Measurements from ENCODE around the gene LBX1.

Gene LBX1

DNA sequence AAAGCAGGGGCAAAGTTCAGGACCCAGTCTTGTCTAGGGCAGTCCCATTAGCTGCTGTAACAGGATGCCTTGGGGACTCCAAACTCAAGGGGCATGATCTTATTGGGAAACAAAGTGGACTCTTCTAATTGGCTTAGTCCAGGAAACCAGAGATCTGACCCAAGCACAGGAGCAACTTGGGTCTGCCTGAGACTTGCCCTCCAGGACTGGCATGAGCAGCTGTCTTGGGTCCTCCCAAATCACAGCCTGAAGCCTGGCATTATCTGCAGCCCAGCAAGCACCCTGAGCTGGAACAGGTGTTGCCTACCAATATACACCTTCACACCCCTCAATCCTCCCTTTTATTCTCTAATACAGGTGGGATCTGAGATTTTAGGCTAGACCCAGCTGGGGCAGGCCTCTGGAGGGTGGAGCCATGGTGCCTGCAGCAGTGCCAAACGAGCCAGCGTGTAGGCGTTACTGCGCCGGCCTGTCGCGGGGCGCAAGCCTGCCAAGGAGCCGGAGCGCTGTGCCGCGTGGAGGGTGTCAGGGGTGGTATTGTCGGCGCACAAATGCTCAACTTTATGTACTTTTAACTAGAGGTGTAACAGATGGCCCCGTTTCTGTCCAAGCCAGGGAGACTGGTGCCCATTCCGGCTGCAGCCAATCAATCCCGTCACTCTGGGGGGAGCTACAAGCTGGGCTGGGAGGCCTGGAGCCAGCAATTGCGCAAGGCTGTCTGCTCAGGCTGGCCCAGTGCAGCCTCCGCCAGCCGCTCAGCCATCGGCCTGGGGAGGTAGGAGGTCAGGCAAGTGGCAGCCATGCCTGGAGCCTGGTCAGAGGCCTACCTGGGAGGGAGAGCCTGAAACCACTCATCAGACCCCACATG lies 12.8 kb upstream of the LBX1 start:
- DNase-seq (ENCODE audit: low read depth), result no peak

GRCh38 chr10:101238732-101239105 lies 9.5 kb upstream of the LBX1 start:
- no peak for DNase-seq (ENCODE audit: low read depth)

GRCh38 chr10:101237982-101238731 lies 8.9 kb upstream of the LBX1 start:
- no peak for DNase-seq (ENCODE audit: low read depth)

DNA sequence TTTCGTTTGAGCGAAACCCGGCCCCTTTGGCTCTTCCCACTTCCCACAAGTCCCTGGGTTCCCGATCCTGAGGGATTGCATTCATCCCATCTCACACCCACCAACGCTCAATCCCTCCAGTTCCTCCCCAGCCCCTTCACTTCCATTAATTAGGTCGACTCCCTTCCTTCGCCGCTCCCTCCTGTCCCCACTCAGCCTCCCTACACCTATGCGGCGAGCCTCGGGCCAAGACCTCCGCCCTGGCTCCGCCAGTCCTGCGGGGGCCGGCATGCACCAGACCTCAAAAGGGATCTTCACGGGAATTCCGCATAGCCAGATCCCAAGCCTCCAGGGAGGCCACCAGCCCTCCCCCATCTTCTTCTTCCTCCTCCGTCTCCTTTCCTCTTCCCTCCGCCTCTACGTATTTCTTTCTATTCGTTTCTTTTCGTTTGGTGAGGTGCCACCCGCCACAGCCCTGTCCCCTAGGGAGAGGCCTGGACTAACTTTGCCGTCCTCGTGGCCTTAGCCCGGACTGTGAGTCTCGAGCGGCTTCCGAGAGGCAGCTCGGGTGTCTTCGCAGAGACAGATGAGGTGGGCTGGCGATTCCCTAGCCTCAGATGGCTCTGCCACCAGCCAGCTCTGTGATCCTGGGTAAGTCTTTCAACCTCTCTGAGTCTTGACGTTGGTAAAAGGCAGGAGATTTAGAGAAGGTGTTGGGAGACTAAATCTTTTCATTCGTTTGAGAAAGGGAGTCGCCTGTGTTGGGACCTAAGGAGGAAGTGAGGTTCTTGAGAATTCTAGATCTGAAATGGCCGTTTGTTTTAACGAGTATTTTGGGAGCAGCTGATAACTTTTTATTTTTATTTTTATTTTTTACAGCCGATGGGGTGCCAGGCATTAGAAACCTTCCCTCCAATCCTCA lies 8.1 kb upstream of the LBX1 start:
- no peak for DNase-seq (ENCODE audit: low read depth)

DNA sequence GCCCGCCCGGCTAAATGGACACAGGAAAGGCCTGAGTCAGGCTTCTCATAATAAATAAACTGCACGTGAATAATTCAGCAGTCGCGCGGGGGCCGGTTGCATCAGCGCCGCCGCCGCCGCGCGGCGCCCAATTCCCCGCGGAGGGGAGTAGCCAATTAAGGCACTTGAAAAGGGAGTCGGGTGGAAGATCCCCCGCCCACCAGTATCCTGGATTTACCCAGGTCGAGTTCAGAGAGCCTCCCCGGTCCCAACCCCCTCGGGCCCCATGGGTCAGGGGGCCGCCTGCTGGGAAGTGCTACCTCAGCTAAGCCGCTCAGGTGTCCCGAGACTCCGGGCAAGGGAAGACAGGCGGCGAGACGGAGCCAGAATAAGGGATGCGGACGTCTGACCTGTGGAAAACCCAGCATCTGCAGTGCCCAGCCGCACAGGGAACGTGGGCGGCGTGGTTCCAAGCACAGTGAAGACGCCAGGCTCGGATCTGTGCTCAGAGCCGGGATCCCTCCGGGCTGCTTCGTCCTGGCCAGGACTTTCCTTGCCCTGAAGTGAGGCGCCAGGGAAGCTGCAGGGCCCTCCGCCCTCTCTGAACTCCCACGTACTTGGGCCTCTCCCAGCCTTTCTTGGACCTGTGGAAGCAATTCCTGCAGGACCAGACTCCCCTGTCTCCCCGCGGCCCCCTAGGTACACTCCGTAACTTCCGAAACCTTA lies 7.3 kb upstream of the LBX1 start:
- no peak for DNase-seq (ENCODE audit: low read depth)

DNA sequence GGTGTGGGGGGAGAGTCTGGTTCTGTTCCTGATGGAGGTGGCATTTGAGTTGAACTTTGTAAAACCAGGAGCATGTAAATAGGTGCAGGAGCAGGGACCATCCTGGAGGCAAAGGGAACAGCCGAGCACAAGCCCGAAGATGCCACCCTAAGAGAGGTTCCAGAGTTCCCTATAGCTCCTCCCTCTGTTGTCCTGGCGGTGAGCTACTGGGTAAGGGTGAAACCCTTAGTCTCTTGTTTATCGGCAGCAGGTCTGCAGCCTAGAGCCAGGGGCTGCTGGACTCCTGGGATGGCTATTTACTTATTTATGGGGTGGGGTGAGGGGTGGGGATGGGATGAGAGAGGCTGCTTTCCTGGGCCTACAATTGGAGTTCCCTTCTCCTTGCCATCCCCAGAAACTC lies 6.5 kb upstream of the LBX1 start:
- DNase-seq (ENCODE audit: low read depth), result no peak

GRCh38 chr10:101234333-101234732 lies 5.1 kb upstream of the LBX1 start:
- no peak for DNase-seq (ENCODE audit: low read depth)

DNA sequence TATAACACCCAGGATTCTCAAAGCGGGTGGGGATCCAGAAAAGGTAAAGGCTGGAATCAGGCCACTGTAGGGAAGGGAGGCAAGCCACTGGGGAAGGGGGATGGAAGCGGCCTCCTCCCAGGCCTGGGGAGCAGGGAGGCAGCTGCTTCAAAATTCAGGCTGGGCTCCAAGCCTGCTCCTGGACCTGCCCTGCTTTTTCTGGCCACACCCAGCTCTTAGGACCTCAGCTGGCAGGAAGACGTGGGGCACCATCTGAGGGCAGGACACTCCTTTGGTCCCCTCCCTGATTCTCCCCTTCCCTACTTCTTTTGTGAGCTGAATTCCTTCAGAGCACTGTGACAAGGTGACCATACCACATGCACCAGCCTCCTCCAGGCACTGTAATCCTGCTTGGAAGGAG lies 4.6 kb upstream of the LBX1 start:
- no peak for DNase-seq (ENCODE audit: low read depth)

DNA sequence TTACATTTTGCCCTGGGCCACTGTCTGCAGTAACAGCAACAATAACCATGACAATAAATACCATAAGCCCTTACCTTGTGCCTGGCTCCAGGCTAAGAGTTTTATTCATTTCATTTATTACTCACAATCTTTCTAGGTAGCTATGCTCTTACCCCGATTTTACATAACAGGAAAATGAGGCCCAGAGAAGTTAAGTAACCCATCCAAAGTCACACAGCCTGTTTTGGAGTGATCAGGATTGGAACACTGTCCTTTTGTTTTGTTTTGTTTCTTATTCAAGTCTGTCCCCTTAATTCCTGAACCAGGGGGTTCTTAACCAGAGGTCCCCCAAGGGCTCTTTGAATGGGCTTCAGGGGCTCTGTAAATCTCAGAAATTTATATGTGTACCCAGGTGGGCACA lies 4.2 kb upstream of the LBX1 start:
- no peak for DNase-seq (ENCODE audit: low read depth)

DNA sequence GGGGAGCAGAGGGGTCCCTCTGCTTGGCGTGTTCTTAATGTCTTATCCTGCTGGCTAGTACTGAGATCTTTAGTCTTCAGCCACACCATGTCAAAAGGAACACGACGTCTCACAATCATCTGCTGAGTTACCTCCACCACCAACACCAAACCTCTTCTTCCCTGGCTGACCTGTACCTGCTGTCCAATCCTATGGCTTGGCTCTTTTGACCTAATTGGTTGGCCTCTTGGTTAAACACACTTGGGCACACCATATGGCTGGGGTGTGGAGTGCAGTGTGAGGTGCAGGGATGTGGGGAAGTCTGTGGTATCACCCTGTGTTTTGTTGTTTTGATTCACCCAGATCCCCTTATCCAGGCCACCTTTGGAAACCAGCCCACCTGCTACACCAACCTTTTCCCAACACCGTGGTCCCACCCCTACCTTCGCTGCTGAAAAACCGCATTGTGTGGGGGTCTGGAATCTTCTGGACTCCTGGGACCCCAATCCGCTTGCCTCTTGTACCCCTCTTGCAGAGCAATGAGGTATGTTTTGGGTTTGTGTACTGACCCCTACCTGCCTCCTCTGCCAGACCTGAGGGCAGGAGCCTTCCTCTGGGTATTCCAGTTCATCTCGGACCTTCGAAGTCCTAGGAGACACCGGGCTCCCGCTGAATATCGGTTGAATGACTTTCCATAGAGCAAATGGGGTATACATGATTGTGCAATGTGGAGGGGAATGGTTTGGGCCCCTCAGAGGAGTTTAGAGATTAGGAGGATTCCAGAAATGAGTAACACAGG lies 2.8 kb upstream of the LBX1 start:
- DNase-seq (ENCODE audit: low read depth), result no peak

- DNase-seq (ENCODE audit: low read depth), result no peak
These were observed 1.8 kb upstream of the LBX1 start for GRCh38 chr10:101231092-101231491.

- DNase-seq (ENCODE audit: low read depth), result no peak
These were observed 1.1 kb upstream of the LBX1 start for GRCh38 chr10:101230183-101230917.

GRCh38 chr10:101228966-101229265 lies 347 bp downstream of the LBX1 start:
- DNase-seq (ENCODE audit: low read depth), result no peak

DNA sequence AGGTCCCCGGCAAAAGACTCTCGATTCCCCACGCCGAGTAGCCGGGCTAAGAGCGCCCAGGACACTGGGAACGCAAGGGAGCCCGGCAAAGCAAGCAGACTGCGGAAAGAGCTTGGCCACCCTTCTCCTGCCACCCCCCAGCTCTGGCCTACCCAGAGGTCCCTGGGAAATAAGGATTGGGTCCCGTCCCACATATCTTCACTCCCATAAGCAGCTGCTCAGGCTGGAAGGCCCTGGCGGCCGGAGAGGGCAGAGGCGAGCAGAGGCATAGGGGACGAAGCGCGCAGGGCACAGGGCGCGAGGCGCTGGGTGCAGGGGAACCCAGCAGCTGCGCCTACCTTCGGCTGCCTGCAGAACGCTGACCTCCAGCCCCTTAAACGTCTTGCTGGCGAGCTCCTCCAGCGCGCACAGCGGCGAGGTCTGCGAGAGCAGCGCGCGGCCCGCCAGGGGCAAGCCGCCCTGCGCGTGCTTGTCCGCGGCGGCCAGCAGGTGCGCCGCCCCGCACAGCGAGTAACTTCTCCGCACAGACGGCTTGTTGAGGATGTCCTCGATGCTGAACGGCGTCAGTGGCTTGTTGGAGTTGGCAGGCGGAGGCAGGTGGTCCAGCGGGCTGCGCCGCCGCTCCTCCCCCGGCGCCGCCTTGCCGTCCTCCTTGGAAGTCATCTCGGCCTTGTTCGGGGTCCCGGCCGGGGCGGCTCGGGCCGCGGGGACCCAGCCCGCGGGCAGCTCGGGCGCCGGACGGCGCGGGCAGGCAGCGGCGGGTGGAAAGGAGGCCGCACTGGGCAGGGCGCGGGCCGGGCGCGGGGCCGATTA lies 904 bp downstream of the LBX1 start:
- DNase-seq (ENCODE audit: low read depth), result no peak

GRCh38 chr10:101227429-101228152 lies 1.7 kb downstream of the LBX1 start:
- no peak for DNase-seq (ENCODE audit: low read depth)

DNA sequence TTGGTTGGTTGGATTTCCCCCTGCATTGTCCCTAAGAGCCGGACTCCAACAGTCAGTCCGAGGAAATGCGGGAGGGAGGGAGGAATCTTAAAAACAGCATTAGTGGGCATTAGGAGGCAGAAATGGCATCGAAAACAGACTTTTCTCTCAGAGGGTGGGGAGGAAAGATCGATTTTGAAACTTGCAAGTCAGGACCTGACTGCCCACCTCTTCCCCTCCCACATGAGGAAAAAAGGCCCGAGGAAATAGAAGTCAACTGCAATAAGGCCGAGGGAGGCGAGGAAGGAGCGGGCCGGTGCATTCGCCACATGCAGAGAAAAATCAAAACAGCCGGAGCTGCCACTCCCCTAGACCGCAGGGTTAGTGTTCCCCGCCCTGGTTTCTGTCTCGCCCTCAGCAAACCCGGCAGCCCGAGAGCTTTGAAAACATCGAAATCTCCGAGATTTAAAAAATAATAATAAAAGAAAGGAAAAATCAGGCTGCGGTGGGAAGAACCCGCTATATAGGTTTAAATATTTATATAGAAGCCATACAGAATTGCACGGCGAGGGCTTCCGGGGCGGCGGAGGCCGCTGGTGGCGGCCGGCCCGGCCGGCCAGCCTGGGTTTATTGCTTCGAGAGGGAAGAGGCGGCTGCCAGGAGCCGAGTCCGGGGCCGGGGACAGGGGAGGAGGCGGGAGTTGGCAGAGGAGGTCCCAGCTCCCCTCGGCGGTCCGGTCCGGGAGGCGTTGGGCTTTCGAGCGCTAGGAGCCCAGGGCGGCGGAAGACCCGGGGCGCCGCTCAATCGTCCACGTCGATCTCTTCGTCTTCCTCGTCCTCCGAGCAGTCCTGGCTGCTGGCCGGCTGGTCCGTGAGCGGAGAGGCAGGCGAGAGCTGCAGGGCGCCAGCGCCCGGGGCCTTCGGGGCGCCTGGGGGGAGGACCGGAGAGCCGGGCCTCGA lies 2.5 kb downstream of the LBX1 start:
- no peak for DNase-seq (ENCODE audit: low read depth)

DNA sequence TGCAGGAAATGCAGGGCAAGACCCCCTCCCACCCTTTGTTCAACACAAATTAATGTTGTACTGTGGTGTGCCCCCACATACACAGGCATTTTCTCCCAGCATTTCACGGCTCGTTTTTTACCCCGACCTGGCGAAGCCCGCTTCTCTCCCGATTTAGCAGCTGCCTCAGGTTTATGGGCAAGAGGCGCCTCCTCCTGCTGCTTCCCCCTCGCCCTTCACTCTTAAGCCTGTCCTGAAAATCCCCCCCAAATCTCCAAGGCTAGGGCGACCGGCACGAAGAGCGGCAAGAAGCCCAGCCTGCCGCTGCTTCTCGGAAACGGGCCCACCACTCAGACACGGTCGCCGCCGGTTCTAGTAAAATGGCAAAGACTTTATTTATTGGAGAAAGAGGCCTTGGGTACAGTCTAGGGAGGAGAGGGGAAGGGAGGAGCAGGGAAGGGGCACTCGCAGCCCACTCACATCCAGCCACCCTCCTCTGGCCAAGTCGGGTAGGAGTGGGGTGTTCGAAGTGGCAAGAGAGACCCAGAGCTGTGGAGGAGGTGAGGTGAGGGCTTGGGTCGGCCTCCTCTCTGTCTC lies 3.3 kb downstream of the LBX1 start:
- no peak for DNase-seq (ENCODE audit: low read depth)

All from stimulated activated CD8-positive, alpha-beta memory T cell treated with anti-CD3 and anti-CD28 coated beads, Interleukin-15, amount 100 ng/mL, for 1 hour (primary cell).